HEK293 (cell line): Measurements from ENCODE around the gene KLRD1.

Experiments
- CTCF ChIA-PET: fragments of 350-600 bp; formaldehyde crosslinking; extraction: SDS; loops from one replicate; lab custom pipeline; 2021; ENCODE audit warnings: antibody characterized with exemption; lab: Yijun Ruan, JAX
- POLR2A ChIA-PET: fragments of 300-600 bp; formaldehyde crosslinking; extraction: SDS; loops from one replicate; lab custom pipeline; 2020; ENCODE audit warnings: antibody characterized with exemption, inconsistent platforms; lab: Yijun Ruan, JAX
- H3K27ac ChIP-seq: fragments of 200-500 bp; sonication (Bioruptor generic); 2 replicates; pipeline ENCODE4 v1.5.1; 2014; ENCODE audit warnings: low read depth, low read length, control low read depth, inconsistent platforms; ENCODE audit errors: extremely low read depth
- H3K36me3 ChIP-seq, 2 experiments: fragments of 200-500 bp in 1 of 2; sonication (Bioruptor generic) in 1 of 2; 1 replicate in 1 of 2; 2 replicates in 1 of 2; pipeline ENCODE4 v1.5.1; 2014 to 2017; ENCODE audit warnings: inconsistent platforms in 2 of 2, low read length in 2 of 2; ENCODE audit not compliant: control insufficient read depth in 2 of 2, insufficient read depth in 1 of 2
- H3K4me1 ChIP-seq: fragments of 200-500 bp; sonication (Bioruptor generic); 2 replicates; pipeline ENCODE4 v1.5.1; 2014; ENCODE audit warnings: mild to moderate bottlenecking, low read length, inconsistent platforms; ENCODE audit not compliant: control insufficient read depth, insufficient read depth
- H3K4me3 ChIP-seq: 2 replicates; pipeline ENCODE4 v1.5.1; 2011; ENCODE audit warnings: low read depth, mild to moderate bottlenecking, control low read depth, low read length, moderate library complexity
- H3K9me3 ChIP-seq: fragments of 200-500 bp; sonication (Bioruptor generic); 2 replicates; pipeline ENCODE4 v1.5.1; 2014; ENCODE audit warnings: low read depth, low read length, inconsistent platforms; ENCODE audit not compliant: control insufficient read depth, insufficient read depth
- FEZF1 ChIP-seq: fragments of 450-650 bp; formaldehyde crosslinking; IDR thresholded peaks from 2 replicates; pipeline ENCODE4 v1.5.1; 2016; ENCODE audit warnings: missing biosample characterization, missing genetic modification characterization
- KLF8 ChIP-seq: fragments of 450-650 bp; formaldehyde crosslinking; IDR thresholded peaks from 2 replicates; pipeline ENCODE4 v1.5.1; 2016; ENCODE audit warnings: missing biosample characterization, missing genetic modification characterization
- MZF1 ChIP-seq: fragments of 450-650 bp; formaldehyde crosslinking; IDR thresholded peaks from 2 replicates; pipeline ENCODE4 v1.5.1; 2017; ENCODE audit warnings: missing biosample characterization, missing genetic modification characterization, borderline replicate concordance
- OSR2 ChIP-seq: fragments of 450-650 bp; formaldehyde crosslinking; IDR thresholded peaks from 2 replicates; pipeline ENCODE4 v1.5.1; 2016; ENCODE audit warnings: missing biosample characterization, missing genetic modification characterization
- SETDB1 ChIP-seq: IDR thresholded peaks from one replicate; pipeline ENCODE4 v1.6.1; 2017; ENCODE audit warnings: mild to moderate bottlenecking, low read length, moderate library complexity, mixed read lengths; ENCODE audit not compliant: insufficient read length
- ZNF157 ChIP-seq: fragments of 450-650 bp; formaldehyde crosslinking; IDR thresholded peaks from 2 replicates; pipeline ENCODE4 v1.5.1; 2016; ENCODE audit warnings: missing biosample characterization, missing genetic modification characterization
- ZNF169 ChIP-seq: fragments of 450-650 bp; formaldehyde crosslinking; IDR thresholded peaks from 2 replicates; pipeline ENCODE4 v1.5.1; 2016; ENCODE audit warnings: missing biosample characterization, missing genetic modification characterization
- ZNF221 ChIP-seq: fragments of 450-650 bp; formaldehyde crosslinking; IDR thresholded peaks from 2 replicates; pipeline ENCODE4 v1.5.1; 2017; ENCODE audit warnings: missing biosample characterization, missing genetic modification characterization, borderline replicate concordance
- ZNF366 ChIP-seq: fragments of 450-650 bp; formaldehyde crosslinking; conservative IDR thresholded peaks from 2 replicates; pipeline ENCODE4 v1.5.1; 2016; ENCODE audit warnings: missing biosample characterization, missing genetic modification characterization
- ZNF561 ChIP-seq: fragments of 450-650 bp; IDR thresholded peaks from 2 replicates; pipeline ENCODE4 v1.5.1; 2018; ENCODE audit warnings: missing biosample characterization, missing genetic modification characterization, borderline replicate concordance
- ZNF585B ChIP-seq: fragments of 450-650 bp; formaldehyde crosslinking; IDR thresholded peaks from 2 replicates; pipeline ENCODE4 v1.5.1; 2016; ENCODE audit warnings: missing biosample characterization, missing genetic modification characterization
- ZNF623 ChIP-seq: fragments of 450-650 bp; formaldehyde crosslinking; IDR thresholded peaks from 2 replicates; pipeline ENCODE4 v1.5.1; 2016; ENCODE audit warnings: missing biosample characterization, missing genetic modification characterization
- ZNF629 ChIP-seq: fragments of 450-650 bp; formaldehyde crosslinking; IDR thresholded peaks from 2 replicates; pipeline ENCODE4 v1.5.1; 2017; ENCODE audit warnings: missing biosample characterization, missing genetic modification characterization
- ZNF658 ChIP-seq: fragments of 450-650 bp; formaldehyde crosslinking; IDR thresholded peaks from 2 replicates; pipeline ENCODE4; 2016; ENCODE audit warnings: missing biosample characterization, missing genetic modification characterization
- TF ChIP-seq, protein P1 (sequence below): fragments of 450-650 bp; formaldehyde crosslinking; IDR thresholded peaks from 2 replicates; pipeline ENCODE4 v1.5.1; 2016; ENCODE audit warnings: missing biosample characterization, missing genetic modification characterization
- TF ChIP-seq, protein P2 (sequence below): fragments of 450-650 bp; formaldehyde crosslinking; IDR thresholded peaks from 2 replicates; pipeline ENCODE4 v1.5.1; 2016; ENCODE audit warnings: missing biosample characterization, missing genetic modification characterization
- TF ChIP-seq, protein P3 (sequence below): fragments of 450-650 bp; formaldehyde crosslinking; IDR thresholded peaks from 2 replicates; pipeline ENCODE4 v1.5.1; 2017; ENCODE audit warnings: missing biosample characterization, missing genetic modification characterization
- TF ChIP-seq, protein P4 (sequence below): fragments of 450-650 bp; formaldehyde crosslinking; IDR thresholded peaks from 2 replicates; pipeline ENCODE4 v1.5.1; 2016; ENCODE audit warnings: missing biosample characterization, missing genetic modification characterization
- TF ChIP-seq, protein P5 (sequence below): fragments of 450-650 bp; formaldehyde crosslinking; IDR thresholded peaks from 2 replicates; pipeline ENCODE4 v1.5.1; 2016; ENCODE audit warnings: missing biosample characterization, missing genetic modification characterization
- TF ChIP-seq, protein P6 (sequence below): fragments of 450-650 bp; formaldehyde crosslinking; IDR thresholded peaks from 2 replicates; pipeline ENCODE4 v1.5.1; 2016; ENCODE audit warnings: missing biosample characterization, missing genetic modification characterization

The KLRD1 gene

DNA sequence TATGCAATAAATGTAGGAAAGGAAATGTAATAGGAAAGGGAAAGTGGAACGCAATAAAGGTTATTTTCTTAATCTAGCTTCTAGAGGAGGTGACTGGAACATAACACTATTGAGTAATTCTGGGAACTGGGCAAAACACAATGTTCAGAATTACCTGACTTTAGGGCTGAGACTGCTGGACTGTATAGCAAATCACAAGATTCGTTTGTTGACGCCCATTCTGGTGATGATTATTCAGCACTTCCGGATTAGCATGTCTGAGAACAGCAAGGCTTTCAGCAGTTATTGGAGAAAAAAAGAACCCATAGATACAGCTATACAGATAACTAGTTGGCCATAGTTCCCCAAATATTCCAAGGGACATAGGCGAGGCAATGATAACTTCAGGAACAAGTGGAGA is 2.3 kb upstream of the KLRD1 start:
- TF ChIP-seq, protein P1, sequence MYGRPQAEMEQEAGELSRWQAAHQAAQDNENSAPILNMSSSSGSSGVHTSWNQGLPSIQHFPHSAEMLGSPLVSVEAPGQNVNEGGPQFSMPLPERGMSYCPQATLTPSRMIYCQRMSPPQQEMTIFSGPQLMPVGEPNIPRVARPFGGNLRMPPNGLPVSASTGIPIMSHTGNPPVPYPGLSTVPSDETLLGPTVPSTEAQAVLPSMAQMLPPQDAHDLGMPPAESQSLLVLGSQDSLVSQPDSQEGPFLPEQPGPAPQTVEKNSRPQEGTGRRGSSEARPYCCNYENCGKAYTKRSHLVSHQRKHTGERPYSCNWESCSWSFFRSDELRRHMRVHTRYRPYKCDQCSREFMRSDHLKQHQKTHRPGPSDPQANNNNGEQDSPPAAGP (tag by site-specific recombination): no peak
- TF ChIP-seq ZNF623 (tag by site-specific recombination): no peak
- TF ChIP-seq ZNF561 (tag by site-specific recombination): no peak
- TF ChIP-seq KLF8 (tag by site-specific recombination): no peak
- TF ChIP-seq OSR2: no peak
- TF ChIP-seq, protein P2, sequence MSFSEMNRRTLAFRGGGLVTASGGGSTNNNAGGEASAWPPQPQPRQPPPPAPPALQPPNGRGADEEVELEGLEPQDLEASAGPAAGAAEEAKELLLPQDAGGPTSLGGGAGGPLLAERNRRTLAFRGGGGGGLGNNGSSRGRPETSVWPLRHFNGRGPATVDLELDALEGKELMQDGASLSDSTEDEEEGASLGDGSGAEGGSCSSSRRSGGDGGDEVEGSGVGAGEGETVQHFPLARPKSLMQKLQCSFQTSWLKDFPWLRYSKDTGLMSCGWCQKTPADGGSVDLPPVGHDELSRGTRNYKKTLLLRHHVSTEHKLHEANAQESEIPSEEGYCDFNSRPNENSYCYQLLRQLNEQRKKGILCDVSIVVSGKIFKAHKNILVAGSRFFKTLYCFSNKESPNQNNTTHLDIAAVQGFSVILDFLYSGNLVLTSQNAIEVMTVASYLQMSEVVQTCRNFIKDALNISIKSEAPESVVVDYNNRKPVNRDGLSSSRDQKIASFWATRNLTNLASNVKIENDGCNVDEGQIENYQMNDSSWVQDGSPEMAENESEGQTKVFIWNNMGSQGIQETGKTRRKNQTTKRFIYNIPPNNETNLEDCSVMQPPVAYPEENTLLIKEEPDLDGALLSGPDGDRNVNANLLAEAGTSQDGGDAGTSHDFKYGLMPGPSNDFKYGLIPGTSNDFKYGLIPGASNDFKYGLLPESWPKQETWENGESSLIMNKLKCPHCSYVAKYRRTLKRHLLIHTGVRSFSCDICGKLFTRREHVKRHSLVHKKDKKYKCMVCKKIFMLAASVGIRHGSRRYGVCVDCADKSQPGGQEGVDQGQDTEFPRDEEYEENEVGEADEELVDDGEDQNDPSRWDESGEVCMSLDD: no peak
- TF ChIP-seq MZF1: no peak
- TF ChIP-seq, protein P3, sequence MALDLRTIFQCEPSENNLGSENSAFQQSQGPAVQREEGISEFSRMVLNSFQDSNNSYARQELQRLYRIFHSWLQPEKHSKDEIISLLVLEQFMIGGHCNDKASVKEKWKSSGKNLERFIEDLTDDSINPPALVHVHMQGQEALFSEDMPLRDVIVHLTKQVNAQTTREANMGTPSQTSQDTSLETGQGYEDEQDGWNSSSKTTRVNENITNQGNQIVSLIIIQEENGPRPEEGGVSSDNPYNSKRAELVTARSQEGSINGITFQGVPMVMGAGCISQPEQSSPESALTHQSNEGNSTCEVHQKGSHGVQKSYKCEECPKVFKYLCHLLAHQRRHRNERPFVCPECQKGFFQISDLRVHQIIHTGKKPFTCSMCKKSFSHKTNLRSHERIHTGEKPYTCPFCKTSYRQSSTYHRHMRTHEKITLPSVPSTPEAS (tag by site-specific recombination): no peak
- no peak for TF ChIP-seq ZNF157 (tag by site-specific recombination)
- no peak for TF ChIP-seq ZNF658 (tag by site-specific recombination)
- no peak for TF ChIP-seq ZNF585B (tag by site-specific recombination)
- TF ChIP-seq FEZF1 (tag by site-specific recombination): no peak
- TF ChIP-seq ZNF629: no peak
- TF ChIP-seq SETDB1: no peak
- TF ChIP-seq, protein P4, sequence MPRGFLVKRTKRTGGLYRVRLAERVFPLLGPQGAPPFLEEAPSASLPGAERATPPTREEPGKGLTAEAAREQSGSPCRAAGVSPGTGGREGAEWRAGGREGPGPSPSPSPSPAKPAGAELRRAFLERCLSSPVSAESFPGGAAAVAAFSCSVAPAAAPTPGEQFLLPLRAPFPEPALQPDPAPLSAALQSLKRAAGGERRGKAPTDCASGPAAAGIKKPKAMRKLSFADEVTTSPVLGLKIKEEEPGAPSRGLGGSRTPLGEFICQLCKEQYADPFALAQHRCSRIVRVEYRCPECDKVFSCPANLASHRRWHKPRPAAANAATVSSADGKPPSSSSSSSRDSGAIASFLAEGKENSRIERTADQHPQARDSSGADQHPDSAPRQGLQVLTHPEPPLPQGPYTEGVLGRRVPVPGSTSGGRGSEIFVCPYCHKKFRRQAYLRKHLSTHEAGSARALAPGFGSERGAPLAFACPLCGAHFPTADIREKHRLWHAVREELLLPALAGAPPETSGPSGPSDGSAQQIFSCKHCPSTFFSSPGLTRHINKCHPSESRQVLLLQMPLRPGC (tag by site-specific recombination): no peak
- no peak for TF ChIP-seq ZNF366
- no peak for TF ChIP-seq ZNF169 (tag by site-specific recombination)
- TF ChIP-seq, protein P5, sequence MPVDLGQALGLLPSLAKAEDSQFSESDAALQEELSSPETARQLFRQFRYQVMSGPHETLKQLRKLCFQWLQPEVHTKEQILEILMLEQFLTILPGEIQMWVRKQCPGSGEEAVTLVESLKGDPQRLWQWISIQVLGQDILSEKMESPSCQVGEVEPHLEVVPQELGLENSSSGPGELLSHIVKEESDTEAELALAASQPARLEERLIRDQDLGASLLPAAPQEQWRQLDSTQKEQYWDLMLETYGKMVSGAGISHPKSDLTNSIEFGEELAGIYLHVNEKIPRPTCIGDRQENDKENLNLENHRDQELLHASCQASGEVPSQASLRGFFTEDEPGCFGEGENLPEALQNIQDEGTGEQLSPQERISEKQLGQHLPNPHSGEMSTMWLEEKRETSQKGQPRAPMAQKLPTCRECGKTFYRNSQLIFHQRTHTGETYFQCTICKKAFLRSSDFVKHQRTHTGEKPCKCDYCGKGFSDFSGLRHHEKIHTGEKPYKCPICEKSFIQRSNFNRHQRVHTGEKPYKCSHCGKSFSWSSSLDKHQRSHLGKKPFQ (tag by site-specific recombination): no peak
- TF ChIP-seq, protein P6, sequence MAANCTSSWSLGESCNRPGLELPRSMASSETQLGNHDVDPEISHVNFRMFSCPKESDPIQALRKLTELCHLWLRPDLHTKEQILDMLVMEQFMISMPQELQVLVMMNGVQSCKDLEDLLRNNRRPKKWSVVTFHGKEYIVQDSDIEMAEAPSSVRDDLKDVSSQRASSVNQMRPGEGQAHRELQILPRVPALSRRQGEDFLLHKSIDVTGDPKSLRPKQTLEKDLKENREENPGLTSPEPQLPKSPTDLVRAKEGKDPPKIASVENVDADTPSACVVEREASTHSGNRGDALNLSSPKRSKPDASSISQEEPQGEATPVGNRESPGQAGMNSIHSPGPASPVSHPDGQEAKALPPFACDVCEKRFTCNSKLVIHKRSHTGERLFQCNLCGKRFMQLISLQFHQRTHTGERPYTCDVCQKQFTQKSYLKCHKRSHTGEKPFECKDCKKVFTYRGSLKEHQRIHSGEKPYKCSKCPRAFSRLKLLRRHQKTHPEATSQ: no peak
- TF ChIP-seq ZNF221 (tag by site-specific recombination): no peak
- Histone ChIP-seq H3K27ac (no peak overlapping the region), H3K36me3 (no peaks in the 10 kb centered on the region), H3K4me3 (no peak overlapping the region), H3K9me3 (no peaks in the 10 kb centered on the region), H3K4me1 (no peaks in the 10 kb centered on the region)
- POLR2A ChIA-PET: no interaction called here
- CTCF ChIA-PET: no interaction called here
